NCI-H1105 treated with DMSO at 0.1 percent for 48 hours (cell line): ENCODE measurements around the gene FADS2.
A peak's percentile ranks its signal among the peaks of the same experiment; 100 is the strongest.

Experiments used
- DNase-seq: peaks from one replicate; lab custom pipeline; 2025; lab: John Stamatoyannopoulos, UW

FADS2 gene

DNA sequence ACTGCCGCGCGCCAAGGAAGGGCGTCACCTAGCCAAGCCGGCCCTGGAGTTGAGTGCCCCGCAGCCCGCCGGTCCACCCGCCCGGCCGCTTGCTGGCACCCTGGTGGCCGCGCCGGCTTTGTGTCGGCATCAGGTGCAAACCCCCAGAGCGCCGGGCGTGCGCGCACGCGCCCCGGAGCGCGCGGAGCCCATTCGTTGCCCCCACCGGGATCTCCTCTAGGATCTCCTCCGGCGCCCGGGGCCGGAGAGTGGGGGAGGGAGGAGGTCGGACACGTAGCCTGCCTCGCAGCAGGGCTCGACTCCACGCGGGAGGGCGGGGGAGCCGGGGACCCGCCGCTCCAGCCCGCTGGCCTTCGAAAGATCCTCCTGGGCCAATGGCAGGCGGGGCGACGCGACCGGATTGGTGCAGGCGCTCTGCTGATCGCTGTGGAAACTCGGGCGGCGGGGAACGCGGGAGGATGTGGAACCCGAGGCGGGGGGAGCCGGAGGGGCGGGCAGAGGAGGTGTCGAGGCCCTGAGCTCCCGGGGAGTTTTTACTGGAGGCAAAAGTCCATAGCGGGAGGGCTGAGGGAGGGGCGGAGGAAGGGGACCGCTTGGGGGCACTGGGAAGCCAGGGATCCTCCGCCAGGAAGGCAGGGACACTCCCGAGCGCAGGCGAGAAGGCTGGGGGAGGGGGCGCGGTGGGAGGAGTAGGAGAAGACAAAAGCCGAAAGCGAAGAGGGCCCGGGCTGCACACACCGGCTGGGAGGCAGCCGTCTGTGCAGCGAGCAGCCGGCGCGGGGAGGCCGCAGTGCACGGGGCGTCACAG, at the start of gene FADS2:
Gene FADS2 (plus strand): TSS at position 730 of the 808 bp plus-strand sequence. CDS start 91 bp downstream, outside the sequence.
- peak; percentile 97 for DNase-seq

DNA sequence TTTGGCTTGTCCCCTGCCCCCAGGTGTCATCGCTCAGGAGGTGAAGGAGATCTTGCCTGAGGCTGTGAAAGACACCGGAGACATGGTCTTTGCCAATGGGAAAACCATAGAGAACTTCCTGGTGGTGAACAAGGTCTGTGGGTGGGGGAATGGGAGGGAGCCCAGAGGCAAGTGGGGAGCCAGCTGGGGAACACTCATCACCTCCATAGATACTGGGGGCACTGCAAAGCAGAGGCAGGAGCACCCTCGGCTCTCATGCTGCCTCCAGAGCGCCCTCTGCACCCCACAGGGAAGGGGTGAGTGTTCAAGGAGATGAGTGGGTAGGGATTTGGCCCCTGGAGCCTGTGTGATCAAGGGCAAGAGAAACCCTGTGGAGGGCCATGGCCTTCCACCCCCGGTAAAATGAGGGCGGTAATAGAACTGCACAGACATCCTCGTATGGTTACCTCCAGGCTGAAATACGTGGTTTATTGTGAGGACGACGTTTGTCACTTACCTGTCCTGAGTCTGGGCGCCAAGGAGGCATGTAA, 49.7 kb upstream of the FADS2 start:
- no peak for DNase-seq

DNA sequence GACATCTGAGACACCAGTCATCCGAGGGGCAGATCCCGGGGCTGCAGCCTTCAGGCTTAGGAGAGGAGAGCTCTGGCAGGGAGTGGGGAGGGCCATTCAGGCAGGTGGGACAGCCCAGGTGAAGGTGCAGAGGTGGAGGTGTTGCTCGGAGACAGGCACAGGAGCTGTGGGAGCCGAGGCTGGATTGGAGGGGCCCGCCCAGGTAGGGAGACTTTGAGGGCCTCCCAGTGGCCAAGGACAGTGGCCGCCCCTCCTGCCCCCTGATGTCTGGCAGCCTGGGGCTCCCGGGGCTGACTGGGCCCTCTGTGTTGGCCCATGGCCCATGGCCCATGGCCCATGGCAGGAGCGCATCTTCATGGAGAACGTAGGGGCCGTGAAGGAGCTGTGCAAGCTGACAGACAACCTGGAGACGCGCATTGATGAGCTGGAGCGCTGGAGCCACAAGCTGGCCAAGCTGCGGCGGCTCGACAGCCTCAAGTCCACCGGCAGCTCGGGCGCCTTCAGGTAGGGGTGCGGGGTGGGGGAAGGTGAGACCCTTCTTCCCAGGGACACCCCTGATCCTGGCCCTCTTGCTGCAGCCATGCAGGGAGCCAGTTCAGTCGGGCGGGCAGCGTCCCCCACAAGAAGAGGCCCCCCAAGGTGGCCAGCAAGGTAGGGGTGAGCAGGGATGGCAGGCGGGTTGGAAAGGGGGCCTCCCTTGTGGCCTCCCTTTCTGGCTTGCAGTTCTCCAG, 49.0 kb upstream of the FADS2 start:
- DNase-seq = no peak

DNA sequence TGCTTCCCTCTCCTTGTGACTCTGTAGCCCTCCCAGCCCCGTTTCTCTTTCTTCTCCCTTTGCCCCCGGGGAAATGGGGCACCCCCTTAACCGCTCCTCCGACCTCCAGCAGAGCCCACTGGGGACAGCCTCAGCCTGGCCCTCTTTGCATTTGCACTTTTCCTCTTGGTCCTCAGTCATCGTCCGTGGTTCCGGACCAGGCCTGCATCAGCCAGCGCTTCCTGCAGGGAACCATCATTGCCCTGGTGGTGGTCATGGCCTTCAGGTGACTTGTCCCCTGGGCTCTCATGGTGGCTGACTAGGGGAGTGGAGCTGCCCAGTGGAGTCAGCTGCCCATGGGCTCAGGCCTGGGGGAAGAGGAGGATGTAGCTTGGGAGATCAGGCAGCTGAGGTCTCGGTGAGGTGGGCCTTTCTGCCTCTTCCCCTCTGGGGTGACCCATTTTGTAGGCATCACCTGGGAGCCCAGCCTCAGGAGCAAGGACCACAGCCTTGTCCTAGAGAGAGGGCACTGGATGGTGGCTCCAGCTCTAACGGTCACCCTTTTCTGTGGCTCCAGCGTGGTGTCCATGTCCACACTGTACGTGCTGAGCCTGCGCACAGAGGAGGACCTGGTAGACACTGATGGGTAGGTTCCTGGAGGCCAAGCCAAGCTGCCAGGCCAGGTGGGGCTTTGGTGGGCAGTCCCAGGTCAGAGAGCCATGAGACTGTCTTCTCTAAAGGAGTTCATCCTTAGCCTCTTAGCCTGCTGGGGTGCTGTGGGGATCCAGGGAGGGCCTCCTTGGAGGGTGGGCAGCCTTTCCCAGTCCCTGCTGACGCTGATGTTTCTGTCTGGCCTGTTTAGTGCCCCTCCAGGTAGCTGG, 48.2 kb upstream of the FADS2 start:
- DNase-seq = no peak

DNA sequence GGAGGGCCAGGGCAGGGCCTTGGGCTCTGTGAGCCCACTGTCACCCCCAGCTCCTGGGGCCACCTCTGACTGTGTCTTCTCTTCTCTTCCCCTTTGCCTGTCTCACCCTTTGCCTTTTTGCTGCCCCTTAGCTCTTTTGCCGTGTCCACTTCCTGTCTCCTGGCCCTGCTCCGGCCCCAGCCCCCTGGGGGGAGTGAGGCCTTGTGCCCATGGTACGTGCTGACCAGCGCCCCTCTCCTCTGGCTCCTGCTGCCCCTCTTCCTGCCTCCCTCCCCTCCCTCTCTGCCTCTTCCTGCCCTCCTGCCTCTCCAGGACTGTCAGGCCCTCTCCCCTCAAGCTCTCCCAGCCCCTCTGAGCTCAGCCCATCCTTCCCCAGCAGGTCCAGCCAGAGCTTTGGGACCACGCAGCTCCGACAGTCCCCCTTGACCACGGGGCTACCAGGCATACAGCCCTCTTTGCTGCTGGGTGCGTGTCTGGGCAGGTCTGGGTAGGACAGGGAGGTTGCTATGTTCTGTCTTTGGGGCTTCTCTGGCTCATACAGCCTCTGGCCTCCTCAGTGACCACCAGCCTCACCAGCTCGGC, 47.4 kb upstream of the FADS2 start:
- no peak for DNase-seq

DNA sequence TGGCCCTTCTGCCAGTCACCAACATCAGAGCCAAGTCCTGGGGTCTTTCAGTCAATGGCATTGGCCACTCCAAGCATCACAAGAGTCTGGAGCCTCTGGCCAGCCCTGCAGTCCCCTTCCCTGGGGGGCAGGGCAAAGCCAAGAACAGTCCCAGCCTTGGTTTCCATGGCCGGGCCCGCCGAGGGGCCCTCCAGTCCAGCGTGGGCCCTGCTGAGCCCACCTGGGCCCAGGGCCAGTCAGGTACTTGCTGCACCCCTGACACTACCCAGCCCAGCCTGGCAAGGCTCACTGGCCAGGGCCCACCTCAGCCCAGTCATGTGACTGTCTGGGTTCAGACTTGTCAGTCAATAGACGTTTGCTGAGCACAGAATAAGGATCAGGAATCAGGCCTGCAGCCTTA, 46.5 kb upstream of the FADS2 start:
- DNase-seq = no peak

DNA sequence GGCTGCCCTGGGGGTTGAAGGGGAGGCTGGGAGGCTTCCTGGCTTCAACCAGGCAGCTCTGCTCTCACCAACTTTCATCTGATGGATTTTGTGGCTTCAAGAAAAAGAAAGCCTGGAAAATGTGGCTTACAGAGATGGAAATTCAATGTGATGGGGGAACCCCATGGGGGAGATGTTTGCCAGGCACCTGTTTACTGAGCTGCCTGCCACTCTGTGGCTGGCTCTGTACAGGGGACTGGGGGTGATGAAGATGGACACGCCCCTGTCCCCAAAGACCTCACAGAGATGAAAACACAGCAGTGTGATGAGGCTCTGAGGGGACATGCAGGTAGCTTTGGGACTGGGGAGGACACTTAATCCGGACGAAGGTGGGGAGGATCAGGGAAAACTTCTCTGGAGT, 45.8 kb upstream of the FADS2 start:
- DNase-seq = no peak

DNA sequence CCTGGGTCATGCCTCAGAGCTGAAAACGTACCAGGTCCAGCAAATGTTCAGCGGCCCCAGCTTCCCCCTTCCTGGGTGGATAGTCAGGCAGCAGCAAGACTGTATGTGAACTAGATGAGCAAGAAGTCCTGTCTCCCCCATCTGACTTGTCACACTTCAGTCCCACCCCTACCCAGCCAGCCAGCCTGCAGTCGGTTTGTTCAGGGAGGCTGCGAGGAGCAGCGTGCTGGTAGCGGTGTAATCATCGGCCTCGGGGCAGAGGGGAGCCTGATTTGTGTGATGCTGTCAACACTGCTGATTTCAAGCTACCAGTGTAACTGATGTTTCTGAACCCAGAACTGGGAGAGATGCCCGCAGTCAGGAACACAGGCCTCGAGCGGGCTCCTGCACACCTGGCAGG, 45.3 kb upstream of the FADS2 start:
- no peak for DNase-seq

DNA sequence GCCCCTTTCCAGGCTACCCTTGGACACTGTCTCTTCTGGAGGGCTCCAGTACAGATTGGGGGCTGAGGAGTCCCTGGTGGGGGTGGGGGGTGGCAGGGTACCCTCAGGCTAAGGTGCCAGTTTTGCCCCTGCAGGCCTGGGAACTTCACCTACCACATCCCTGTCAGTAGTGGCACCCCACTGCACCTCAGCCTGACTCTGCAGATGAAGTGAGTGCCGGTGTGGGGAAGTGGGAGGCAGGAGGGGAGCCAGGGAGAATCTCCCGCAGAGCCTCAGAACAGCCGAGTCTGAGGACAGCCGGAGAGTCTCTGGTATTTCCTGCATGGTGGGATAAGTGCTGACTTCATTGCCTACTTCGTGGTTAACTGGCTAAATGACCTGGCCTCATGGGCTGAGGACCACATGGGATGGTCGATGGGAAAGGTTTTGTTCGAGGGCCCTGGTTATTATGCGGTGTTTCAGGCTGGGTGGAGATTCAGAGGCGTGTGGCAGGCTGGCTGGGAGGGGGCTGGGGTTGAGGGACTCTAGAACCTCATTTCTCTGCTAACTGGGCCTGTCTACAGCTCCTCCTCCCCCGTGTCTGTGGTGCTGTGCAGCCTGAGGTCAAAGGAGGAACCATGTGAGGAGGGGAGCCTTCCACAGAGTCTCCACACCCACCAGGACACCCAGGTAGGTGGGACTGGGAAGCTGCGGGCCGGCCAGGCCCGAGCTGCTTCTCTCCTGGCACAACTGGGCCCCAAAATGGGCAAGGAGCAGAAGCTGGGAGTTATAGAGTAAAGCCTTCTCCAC, 44.2 kb upstream of the FADS2 start:
- no peak for DNase-seq

DNA sequence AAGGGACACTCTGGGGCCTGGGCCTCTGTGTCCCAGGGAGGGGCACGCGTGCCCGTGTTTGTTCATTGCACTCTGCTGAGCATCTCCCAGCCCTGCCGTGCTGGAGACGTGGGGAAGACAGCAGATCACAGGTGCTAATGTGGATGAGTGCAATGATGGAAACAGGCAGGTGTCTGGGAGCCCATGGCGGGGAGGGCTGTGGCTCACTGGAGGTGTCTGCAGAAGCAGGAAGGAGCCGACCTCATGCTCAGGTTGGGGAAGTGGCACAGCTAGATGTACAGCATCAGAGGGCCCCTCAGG, 43.6 kb upstream of the FADS2 start:
- no peak for DNase-seq

DNA sequence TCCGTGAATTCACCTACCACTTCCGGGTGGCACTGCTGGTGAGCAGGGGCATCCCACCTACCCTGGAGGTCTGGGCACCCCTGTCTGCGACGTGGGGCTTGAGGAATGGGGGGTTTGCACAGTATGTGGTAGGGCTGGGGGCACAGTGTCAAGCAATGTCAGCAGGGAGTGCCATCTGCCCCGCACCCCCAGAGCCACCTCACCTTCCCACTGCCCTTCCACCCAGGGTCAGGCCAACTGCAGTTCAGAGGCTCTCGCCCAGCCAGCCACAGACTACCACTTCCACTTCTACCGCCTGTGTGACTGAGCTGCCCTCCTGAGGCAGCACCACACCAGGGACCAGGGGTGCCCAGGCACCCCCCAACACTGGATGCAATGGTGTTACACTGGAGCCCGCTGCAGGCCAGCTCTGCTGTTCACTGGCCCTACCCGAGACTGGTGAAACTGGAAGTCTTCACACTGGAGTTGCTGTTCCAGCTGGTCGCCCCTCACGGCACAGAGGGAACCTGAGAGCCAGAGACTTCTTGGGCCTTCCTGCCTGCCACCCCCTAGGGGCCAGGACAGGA, 42.2 kb upstream of the FADS2 start:
- no peak for DNase-seq

DNA sequence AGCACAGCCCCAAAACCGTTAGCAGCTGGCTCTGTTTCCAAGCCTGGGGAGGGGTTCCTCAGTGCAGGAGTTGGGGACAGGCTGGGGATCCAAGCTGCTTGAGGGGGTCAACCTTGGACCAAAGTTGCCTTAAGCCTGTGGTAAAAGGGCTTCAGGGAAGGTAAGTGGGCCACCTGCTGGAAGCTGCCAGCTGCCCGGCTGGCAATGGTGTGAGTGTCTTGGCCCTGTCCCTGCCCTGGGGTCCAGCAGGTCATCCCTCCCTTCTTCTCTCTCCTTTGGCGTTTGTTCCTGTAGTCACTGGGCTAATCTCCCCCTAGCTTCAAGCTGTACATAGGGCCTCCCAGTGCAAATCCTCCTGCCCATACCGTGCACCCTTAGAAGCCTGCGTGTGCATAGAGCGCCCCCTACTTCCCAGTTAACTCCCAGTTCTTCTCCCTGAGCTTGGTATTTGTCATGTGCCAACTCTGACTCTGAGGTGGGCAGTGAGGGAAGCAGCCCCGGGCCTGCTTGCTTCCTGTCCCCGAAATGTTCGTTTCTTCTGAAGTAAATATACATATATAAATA, 40.1 kb upstream of the FADS2 start:
- DNase-seq = peak; percentile 4

DNA sequence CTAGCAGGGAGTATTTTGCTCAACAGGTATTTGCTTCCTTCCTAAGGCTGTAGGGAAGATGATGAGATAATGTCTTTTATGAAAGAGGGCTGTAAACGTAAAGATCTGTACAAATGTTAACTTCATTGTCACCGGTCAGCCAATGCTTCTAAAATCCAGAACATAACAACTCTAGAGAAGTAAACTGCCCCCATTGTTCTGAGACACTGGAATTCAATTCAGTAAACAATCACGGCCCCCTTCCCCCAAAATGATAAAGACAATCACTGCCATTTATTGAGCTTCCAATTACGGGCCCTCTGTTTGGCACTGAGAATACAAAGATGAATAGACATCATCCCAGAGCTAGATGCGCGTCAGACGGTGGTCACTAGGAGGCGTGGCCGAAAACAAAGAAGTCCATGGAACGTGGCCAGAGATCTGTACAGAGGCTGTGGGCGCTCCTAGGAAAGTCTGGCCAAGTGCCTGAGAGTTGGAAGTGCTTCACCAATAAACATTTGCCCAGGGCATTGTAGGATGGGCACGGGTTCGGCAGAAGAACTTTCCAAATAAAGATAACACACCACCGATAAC, 36.3 kb upstream of the FADS2 start:
- peak; percentile 72 for DNase-seq

DNA sequence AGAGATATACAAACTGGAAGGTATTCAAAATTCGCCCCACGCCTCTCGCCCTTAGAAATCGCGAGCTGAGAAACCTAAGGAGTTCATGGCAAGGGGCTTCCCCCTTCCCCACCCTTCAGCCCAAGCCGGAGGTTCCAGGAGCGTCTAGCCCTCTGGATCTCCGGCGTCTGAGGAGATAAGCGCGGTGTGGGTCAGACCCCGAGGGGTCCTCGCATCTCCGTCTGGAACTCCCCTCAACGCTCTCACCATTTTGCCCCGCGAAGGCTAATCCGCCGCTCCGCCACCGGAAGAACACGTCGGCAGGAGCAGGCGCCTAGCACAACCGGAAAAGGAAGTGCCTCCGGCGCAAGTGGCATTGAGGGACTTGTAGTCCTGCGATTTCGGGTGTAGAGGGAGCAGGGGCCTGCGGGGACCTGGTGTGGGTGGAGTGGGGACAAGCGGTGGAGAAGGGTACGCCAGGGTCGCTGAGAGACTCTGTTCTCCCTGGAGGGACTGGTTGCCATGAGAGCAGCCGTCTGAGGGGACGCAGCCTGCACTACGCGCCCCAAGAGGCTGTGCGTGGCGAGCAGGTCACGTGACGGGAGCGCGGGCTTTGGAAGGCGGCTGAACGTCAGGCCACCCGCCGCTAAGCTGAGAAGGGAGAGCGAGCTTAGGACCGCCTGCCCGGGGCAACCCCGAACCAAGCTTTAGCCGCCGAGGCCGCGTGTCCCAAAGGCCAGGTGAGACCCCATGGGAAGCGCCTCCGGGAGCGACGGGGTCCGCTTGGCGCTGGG, 35.6 kb upstream of the FADS2 start, which contains the start of the genes FEN1 and TMEM258:
Gene FEN1 (plus strand): TSS at position 602 of the 773 bp plus-strand sequence. CDS start 2,451 bp downstream, outside the sequence.
Gene TMEM258 (minus strand): TSS at position 290 of the 773 bp plus-strand sequence. CDS start 41 bp downstream, at position 249.
- peak; percentile 91 for DNase-seq

DNA sequence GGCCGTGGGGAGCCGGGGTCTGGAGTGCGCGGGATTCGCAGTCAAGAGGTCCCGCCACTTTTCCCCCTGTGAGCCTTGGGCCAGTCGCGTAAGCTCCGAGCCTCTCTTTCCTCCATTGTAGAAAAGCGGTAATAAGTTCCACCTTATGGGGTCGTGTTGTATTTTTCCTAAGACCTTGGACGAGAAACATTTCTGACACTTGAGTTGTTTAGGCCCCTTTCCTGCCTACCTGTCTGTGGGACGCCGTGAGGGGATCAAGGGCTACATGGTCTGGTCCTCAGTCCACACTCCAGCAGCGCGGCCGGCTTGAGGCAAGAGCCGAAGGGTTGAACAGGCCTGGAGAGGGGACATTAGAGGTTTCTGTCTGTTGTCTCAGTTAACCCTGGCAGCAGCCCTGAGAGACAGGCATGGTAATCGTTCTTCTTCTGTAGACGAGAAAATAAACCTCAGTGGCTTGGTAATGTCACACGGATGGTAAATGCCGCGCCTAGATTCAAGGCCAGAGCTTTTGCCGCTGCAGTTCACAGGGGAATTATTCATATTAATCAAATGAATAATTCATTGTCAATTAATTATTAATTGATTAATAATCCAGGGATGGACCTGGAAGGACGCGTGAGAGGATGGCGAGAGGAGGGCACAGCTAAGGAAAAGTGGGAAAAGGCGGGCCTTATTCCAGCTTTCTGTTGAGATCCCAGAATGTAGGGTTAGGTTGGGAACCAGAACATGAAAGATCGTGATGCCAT, 34.8 kb upstream of the FADS2 start:
- peak; percentile 69 for DNase-seq

DNA sequence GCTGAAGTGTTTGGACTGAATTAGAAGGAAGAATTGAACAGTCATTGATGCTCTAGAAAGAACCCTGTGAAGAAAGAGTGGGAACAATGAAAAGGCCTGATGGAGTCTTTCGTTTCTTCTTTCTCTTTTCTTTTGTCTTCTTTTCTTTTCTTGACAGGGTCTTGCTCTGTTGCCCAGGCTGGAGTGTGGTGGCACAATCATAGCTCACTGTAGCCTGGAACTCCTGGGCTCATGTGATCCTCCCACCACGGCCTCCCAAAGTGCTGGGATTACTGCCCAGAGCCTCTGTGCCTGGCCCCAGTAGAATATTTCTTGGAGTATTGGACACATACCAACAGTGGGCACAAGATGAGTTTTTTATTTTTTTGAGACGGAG, 34.3 kb upstream of the FADS2 start:
- no peak for DNase-seq

DNA sequence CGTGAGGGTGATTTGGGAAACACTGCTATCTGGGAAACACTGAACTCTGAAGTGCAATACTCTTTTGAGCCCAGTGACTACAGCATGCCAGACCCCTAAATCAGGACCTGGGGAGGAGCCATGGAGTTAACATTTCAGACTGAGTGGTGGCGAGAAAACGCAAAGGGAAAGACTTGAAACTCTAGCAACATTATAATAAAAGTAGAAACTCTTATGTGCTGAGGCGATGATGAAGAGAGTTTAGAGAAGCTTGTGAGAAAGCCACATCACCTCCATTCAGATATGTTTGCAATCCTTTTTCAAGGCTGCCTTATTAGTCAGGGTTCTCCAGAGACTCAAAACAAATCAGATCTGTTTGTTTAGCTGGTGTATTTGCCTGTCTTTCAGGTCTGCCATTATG, 33.5 kb upstream of the FADS2 start:
- no peak for DNase-seq

DNA sequence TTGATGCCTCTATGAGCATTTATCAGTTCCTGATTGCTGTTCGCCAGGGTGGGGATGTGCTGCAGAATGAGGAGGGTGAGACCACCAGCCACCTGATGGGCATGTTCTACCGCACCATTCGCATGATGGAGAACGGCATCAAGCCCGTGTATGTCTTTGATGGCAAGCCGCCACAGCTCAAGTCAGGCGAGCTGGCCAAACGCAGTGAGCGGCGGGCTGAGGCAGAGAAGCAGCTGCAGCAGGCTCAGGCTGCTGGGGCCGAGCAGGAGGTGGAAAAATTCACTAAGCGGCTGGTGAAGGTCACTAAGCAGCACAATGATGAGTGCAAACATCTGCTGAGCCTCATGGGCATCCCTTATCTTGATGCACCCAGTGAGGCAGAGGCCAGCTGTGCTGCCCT, 32.6 kb upstream of the FADS2 start:
- no peak for DNase-seq
